HT1080 (cell line): ENCODE results near the gene CYFIP1. TPM values are rescaled to one million over a fixed set of nuclear protein-coding genes. Genes with fewer than 3 reads are reported as not detected.

Experiments
- DNase-seq: peaks from one replicate; pipeline ENCODE4 v3.0.0-alpha.2; 2015; ENCODE audit warnings: low read depth
- total RNA-seq: library from RNA; depleted of rRNA; stranded (reverse); fragments of >200 nt; shearing (Covaris generic); gene quantifications from 2 replicates; pipeline ENCODE4 v1.2.3, GENCODE V29; 2014

CYFIP1 gene
- total RNA-seq, 1 experiment from 2014 or later, result 96.8 TPM

GRCh38 chr15:22969489-22969888, 10.7 kb downstream of the CYFIP1 start:
- no peak for DNase-seq

- DNase-seq, result peak; percentile 94
Measured at GRCh38 chr15:22968366-22968765, 11.8 kb downstream of the CYFIP1 start.

- DNase-seq, result no peak
Measured at GRCh38 chr15:22967084-22967770, 12.9 kb downstream of the CYFIP1 start.

- no peak for DNase-seq
Measured at GRCh38 chr15:22966321-22967083, 13.7 kb downstream of the CYFIP1 start.

- DNase-seq, result no peak
Measured at GRCh38 chr15:22963641-22964040, 16.5 kb downstream of the CYFIP1 start.

- DNase-seq, result no peak
Measured at GRCh38 chr15:22962611-22963010, 17.6 kb downstream of the CYFIP1 start.

GRCh38 chr15:22961762-22962161, 18.4 kb downstream of the CYFIP1 start:
- DNase-seq, result no peak

- DNase-seq, result no peak
Measured at GRCh38 chr15:22960556-22960955, 19.6 kb downstream of the CYFIP1 start.

GRCh38 chr15:22960126-22960525, 20.0 kb downstream of the CYFIP1 start:
- no peak for DNase-seq

GRCh38 chr15:22959321-22960101, 20.7 kb downstream of the CYFIP1 start:
- no peak for DNase-seq

- DNase-seq, result no peak
Measured at GRCh38 chr15:22958487-22959280, 21.5 kb downstream of the CYFIP1 start.

- DNase-seq, result no peak
Measured at GRCh38 chr15:22956978-22957260, 23.2 kb downstream of the CYFIP1 start.

- DNase-seq, result no peak
Measured at GRCh38 chr15:22956257-22956977, 23.8 kb downstream of the CYFIP1 start.

- DNase-seq, result no peak
Measured at GRCh38 chr15:22955544-22956119, 24.5 kb downstream of the CYFIP1 start.

- no peak for DNase-seq
Measured at GRCh38 chr15:22954798-22955543, 25.2 kb downstream of the CYFIP1 start.

- DNase-seq, result no peak
Measured at GRCh38 chr15:22954326-22954725, 25.8 kb downstream of the CYFIP1 start.

- DNase-seq, result no peak
Measured at GRCh38 chr15:22952796-22953579, 27.2 kb downstream of the CYFIP1 start.

- DNase-seq, result no peak
Measured at GRCh38 chr15:22951381-22952280, 28.5 kb downstream of the CYFIP1 start.
